ENCODE measurements around the gene TTLL6.
"Not testable (repeated sequence)": the region's sequence is repeated elsewhere in the genome, so short reads cannot be mapped to it uniquely, and the experiment has no call there.

TTLL6 gene

DNA sequence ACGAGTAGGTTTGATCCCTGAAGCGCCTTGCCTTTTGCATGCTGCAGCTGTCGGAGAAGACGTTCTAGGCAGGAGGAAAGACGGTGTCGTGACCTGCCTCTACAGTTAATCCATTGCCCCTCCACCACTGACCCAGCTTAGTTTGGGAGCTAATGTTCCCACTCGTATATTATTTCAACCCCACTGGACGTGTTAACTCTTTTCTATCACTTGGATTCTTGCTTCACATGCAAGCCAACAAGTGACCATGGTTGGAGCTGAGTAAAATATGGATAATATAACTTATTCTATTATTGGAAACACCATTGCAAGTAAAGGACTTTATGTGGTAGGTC lies 14.5 kb upstream of the TTLL6 start:
- H3K27me3 Mint-ChIP-seq: peaks cover 8% of the 10 kb centered on the region
- H3K36me3 Mint-ChIP-seq: peaks cover 31% of the 10 kb centered on the region
- H3K27ac Mint-ChIP-seq: peak overlapping the region; percentile 97
- CTCF ChIA-PET: interaction anchor here (0.6 to 0.8 kb wide), 3 partner anchors 9 to 1647 kb away, joined by 3 read pairs; no protein-coding TSS in a partner anchor
- DNase-seq: no peak
- peaks cover 59% of the 10 kb centered on the region for H3K4me1 Mint-ChIP-seq
- no peaks in the 10 kb centered on the region for H3K9me3 Mint-ChIP-seq
- peak overlapping the region; percentile 95 for H3K4me3 Mint-ChIP-seq

DNA sequence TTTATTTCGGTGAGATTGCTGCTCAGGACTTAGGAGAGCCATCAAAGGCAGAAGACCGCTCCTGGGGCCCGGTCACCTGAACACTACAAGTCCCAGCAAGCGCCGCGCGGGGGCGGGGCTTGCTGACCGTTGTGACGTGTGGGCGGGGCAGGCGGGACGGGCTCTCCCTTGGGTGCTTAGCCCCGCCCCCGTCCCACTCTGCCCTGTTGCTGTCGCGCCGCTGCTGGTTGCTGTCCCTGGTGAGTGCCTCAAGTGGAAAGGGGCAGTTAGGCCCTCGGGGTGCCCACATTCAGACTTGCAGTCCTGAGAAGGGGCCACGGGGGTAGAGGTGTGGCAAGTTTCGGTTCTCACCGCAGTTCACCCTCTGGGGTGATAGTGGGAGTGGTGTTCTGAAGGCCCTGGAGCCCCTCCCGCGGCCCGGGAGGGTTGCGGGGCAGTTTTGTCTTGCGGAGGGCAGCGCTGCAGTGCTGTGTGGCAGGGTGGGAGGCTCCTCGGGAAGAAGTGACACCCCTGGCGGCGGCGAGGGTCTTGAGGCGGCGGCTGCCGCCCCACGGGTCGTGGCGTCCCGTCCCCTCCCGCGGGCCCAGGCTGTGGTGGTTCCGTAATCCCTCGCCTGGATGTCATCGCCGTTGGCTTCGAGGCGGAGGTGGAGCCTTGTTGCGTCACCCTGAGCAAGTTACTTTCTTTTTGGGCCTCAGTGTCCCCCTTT lies 14.0 kb upstream of the TTLL6 start, which contains the start of gene CALCOCO2:
CALCOCO2 (plus strand) TSS at position 196 of the 709 bp plus-strand sequence. CDS start 10,673 bp downstream, outside the sequence.
- Mint-ChIP-seq H3K27ac (peak within 1 kb of the TSS; percentile 97), H3K9me3 (no peaks in the 10 kb centered on the region), H3K4me3 (peak within 1 kb of the TSS; percentile 95), H3K36me3 (peaks cover 26% of the 10 kb centered on the region), H3K4me1 (peaks cover 54% of the 10 kb centered on the region), H3K27me3 (peaks cover 8% of the 10 kb centered on the region)
- CTCF ChIA-PET: interaction anchor here (0.6 to 1.1 kb wide), 3 partner anchors 10 to 1647 kb away, joined by 3 to 6 read pairs (median 3); no protein-coding TSS in a partner anchor
- DNase-seq: peak; percentile 91

DNA sequence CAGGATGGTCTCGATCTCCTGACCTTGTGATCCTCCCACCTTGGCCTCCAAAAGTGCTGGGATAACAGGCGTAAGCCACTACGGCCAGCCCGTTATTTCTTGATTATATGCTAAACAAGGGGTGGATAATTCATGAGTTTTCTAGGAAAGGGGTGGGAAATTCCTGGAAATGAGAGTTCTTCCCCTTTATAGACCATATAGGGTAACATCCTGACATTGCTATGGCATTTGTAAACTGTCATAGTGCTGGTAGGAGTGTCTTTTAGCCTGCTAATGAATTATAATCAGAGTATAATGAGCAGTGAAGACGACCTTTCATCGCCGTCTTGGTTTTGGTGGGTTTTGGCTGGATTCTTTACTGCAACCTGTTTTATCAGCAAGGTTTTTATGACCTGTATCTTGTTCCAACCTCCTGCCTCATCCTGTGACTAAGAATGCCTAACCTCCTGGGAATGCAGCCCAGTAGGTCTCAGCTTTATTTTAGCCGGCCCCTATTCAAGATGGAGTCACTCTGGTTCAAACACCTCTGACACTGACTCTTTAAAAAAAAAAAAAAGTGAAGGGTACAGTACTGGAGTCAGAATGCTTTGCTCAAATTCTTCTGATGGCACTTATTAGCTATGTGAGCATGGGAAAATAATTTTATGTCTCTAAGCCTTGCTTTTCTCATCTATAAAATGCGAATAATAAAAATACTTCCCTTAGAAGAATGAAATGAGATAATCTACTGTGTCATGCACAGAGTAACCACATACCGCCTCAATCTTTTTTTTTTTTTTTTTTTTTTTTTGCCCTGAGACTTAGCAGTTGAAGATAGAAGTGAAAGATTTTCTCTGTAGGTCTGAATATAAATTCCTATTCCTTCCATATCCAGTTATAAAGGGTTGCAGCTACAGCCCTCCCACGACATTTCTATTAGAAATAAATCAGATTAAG lies 8.7 kb upstream of the TTLL6 start:
- CTCF ChIA-PET: interaction anchor here (1.5 kb wide), 1 partner anchor 53 kb away, joined by 7 read pairs; no protein-coding TSS in a partner anchor
- Mint-ChIP-seq H3K9me3 (no peaks in the 10 kb centered on the region), H3K4me3 (no peak overlapping the region)

DNA sequence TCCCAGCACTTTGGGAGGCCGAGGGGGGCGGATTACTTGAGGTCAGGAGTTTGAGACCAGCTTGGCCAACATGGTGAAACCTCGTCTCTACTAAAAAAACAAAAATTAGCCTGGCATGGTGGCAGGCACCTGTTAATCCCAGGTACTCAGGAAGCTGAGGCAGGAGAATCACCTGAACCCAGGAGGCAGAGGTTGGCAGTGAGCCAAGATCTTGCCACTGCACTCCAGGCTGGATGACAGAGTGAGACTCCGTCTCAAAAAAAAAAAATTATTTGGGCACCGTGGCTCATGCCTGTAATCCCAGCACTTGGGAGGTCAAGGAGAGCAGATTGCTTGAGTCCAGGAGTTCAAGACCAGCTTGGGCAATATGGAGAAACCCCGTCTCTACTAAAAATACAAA lies 3.9 kb upstream of the TTLL6 start:
- DNase-seq, H3K36me3 Mint-ChIP-seq, H3K27ac Mint-ChIP-seq, H3K4me3 Mint-ChIP-seq, H3K9me3 Mint-ChIP-seq: not testable (repeated sequence)
- CTCF ChIA-PET: interaction anchor here (0.6 kb wide), 2 partner anchors 62 to 95 kb away, joined by 3 read pairs; no protein-coding TSS in a partner anchor
- peaks cover 81% of the 10 kb centered on the region for H3K27me3 Mint-ChIP-seq
- H3K4me1 Mint-ChIP-seq: peaks cover 14% of the 10 kb centered on the region

More for the DNA sequence above, 8.7 kb upstream of the TTLL6 start:
- Mint-ChIP-seq H3K27ac (no peak overlapping the region), H3K36me3 (no peaks in the 10 kb centered on the region), H3K27me3 (peaks cover 44% of the 10 kb centered on the region), H3K4me1 (peaks cover 6% of the 10 kb centered on the region)
- no peak for DNase-seq

DNA sequence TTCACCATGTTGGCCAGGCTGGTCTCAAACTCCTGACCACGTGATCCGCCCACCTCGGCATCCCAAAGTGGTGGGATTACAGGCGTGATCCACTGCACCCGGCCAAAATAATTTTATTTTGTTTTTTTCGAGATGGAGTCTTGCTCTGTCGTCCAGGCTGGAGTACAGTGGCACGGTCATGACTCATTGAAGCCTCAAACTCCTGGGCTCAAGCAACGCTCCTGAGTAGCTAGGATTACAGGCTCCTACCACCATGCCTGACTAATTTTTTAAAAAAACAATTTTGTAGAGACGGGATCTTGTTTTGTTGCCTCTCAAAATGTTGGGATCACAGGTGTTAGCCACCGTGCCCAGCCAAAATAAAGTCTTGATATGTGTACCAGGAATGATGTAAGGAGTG lies 2.4 kb upstream of the TTLL6 start:
- peaks cover 91% of the 10 kb centered on the region for H3K27me3 Mint-ChIP-seq
- no peak overlapping the region for H3K27ac Mint-ChIP-seq
- DNase-seq: no peak
- CTCF ChIA-PET: interaction anchor here (17.8 kb wide), 1 partner anchor 62 kb away, joined by 505 read pairs; no protein-coding TSS in a partner anchor
- H3K36me3 Mint-ChIP-seq: no peaks in the 10 kb centered on the region
- H3K9me3 Mint-ChIP-seq: no peaks in the 10 kb centered on the region
- no peak overlapping the region for H3K4me3 Mint-ChIP-seq
- peaks cover 16% of the 10 kb centered on the region for H3K4me1 Mint-ChIP-seq

DNA sequence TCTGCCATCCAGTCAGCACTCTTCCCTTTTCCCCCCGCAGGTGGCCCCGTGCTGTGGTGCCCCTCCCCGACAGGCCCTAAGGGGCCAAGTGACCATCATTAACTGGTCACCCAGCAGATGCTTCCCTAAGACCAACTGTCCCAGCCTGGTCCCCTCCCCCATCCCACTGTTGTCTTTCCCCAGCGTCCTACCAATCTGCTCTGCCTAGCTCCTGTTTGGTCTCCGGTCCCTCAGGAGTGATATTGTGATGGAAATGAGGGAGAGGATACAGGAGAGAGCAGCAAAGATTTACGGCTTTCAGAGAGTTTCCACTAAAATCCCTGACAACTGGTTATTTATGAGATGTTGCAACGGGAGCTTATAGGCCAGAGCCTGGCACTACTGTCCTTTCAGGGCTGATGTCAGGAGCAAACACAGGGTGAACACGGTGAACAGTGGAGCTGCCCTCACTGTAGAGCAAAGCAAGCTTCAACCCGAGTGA lies 1.4 kb upstream of the TTLL6 start:
- Mint-ChIP-seq H3K36me3 (no peaks in the 10 kb centered on the region), H3K27me3 (peaks cover 93% of the 10 kb centered on the region), H3K4me3 (no peak overlapping the region), H3K27ac (no peak overlapping the region), H3K4me1 (peaks cover 16% of the 10 kb centered on the region), H3K9me3 (no peaks in the 10 kb centered on the region)
- CTCF ChIA-PET: interaction anchor here (1.3 to 17.8 kb wide), 2 partner anchors 9 to 63 kb away, joined by 3 to 505 read pairs; no protein-coding TSS in a partner anchor
- DNase-seq: no peak

DNA sequence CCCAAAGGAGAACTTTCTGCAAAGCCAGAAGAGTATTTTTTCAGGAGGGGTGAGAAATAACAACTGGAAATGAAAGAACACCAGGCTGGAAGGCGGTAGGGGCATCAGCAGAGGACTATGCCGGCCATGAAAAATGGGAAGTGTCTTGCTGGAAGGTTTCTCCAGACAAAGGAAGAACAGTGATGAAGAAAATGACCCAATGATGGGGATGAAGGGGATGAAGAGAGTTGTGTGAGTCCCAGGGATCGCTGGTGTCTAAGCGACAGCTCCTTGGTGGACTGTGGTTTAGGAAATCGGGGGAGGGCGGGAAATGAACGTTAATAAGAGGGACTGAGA lies 623 bp downstream of the TTLL6 start:
- Mint-ChIP-seq H3K4me3 (peak overlapping the region; percentile 7), H3K9me3 (no peaks in the 10 kb centered on the region), H3K27ac (peak overlapping the region; percentile 6), H3K27me3 (peaks cover 86% of the 10 kb centered on the region), H3K4me1 (peaks cover 16% of the 10 kb centered on the region), H3K36me3 (no peaks in the 10 kb centered on the region)
- DNase-seq: no peak
- CTCF ChIA-PET: interaction anchor here (0.6 to 17.8 kb wide), 9 partner anchors 11 to 215 kb away, joined by 3 to 505 read pairs (median 4); no protein-coding TSS in a partner anchor

DNA sequence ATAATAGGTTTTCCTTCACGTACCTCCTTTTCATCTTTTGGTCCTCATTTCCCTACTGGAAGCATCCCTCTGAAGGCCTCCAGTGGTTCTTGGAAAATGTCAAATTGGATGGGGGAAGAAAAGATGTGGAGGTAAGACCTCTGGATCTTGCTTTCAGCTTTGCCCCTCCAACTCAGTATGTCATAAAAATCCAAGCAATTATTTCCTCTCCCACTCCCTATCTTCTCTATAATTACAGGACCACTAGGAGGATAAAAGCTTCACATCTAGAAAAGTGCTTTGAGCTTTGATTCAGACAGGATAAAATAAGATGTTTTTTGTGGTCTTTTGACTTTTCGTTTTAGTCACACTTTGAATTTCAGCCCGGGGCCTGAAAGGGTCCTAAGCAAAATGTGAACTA lies 1.7 kb downstream of the TTLL6 start:
- Mint-ChIP-seq H3K27me3 (peaks cover 84% of the 10 kb centered on the region), H3K27ac (no peak overlapping the region), H3K36me3 (no peaks in the 10 kb centered on the region), H3K9me3 (no peaks in the 10 kb centered on the region), H3K4me3 (no peak overlapping the region), H3K4me1 (peaks cover 16% of the 10 kb centered on the region)
- CTCF ChIA-PET: interaction anchor here (0.8 to 17.8 kb wide), 9 partner anchors 10 to 216 kb away, joined by 3 to 505 read pairs (median 4); no protein-coding TSS in a partner anchor
- DNase-seq: no peak

DNA sequence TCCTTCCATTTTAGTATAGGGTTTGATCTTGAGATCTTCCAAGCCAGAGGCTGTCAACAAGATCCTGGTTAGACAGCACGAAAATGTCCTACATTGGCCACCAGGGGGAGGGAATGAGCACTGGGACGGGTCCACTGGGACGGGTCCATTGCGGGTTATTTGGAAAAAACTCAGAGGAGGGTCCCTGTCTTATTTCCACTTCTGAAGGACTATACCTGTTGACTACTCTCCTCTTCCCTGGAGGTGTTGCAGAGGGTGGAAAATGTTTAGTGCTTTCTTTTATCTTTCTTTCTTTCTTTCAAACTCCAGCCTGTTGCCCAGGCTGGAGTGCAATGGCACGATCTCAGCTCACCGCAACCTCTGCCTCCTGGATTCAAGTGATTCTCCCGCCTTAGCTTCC lies 2.5 kb downstream of the TTLL6 start:
- peaks cover 16% of the 10 kb centered on the region for H3K4me1 Mint-ChIP-seq
- peak; percentile 73 for DNase-seq
- peaks cover 84% of the 10 kb centered on the region for H3K27me3 Mint-ChIP-seq
- CTCF ChIA-PET: interaction anchor here (0.7 to 17.8 kb wide), 7 partner anchors 22 to 136 kb away, joined by 3 to 505 read pairs (median 7); no protein-coding TSS in a partner anchor
- no peak overlapping the region for H3K4me3 Mint-ChIP-seq
- no peaks in the 10 kb centered on the region for H3K9me3 Mint-ChIP-seq
- no peak overlapping the region for H3K27ac Mint-ChIP-seq
- H3K36me3 Mint-ChIP-seq: no peaks in the 10 kb centered on the region

DNA sequence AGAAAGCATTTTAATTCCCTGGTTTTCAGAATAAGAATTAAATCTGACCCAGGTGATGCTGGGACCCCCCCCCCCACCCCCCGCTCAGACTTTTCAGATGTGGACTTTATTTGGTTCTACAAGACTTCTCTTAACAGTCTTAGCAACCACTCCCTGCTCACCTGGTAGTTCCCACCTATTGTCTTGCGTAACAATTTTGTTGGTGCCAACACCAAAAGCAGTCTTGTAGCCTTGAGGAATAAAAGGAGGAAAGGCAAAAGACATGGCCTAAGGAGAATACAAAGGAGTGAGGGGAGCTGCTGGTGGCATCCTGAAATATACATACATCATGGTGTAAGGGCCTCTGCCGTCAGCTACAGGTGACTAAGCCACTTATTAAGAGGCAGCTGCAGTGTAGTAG lies 5.0 kb downstream of the TTLL6 start:
- no peaks in the 10 kb centered on the region for H3K9me3 Mint-ChIP-seq
- no peak for DNase-seq
- peaks cover 68% of the 10 kb centered on the region for H3K27me3 Mint-ChIP-seq
- CTCF ChIA-PET: interaction anchor here (0.6 to 17.8 kb wide), 12 partner anchors 29 to 220 kb away, joined by 3 to 505 read pairs (median 4); no protein-coding TSS in a partner anchor
- H3K4me3 Mint-ChIP-seq: no peak overlapping the region
- no peaks in the 10 kb centered on the region for H3K36me3 Mint-ChIP-seq
- peaks cover 9% of the 10 kb centered on the region for H3K4me1 Mint-ChIP-seq
- no peak overlapping the region for H3K27ac Mint-ChIP-seq

DNA sequence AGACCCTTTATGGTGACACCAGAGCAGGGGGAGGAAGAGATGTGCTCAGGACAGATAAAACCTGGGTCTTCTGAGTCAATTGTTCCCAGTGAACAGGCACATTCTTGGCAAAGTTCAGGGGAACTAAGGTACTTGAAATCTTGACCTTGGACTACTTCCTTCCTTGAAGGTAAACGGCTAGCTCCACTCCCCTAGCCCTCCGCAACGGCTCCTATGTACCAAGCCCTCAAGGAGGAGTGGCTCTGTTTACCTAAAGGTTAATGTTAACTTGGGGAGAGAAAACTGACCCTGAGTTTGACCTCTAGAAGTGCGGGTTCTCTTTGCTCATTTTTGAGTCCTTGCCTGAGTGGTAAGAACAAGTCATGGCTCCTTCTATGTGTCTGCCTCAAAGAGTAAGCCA lies 7.8 kb downstream of the TTLL6 start:
- no peaks in the 10 kb centered on the region for H3K4me1 Mint-ChIP-seq
- no peak overlapping the region for H3K4me3 Mint-ChIP-seq
- H3K27me3 Mint-ChIP-seq: peaks cover 61% of the 10 kb centered on the region
- CTCF ChIA-PET: interaction anchor here (0.6 to 17.8 kb wide), 2 partner anchors 9 to 72 kb away, joined by 3 to 505 read pairs; no protein-coding TSS in a partner anchor
- no peak for DNase-seq
- H3K36me3 Mint-ChIP-seq: no peaks in the 10 kb centered on the region
- no peaks in the 10 kb centered on the region for H3K9me3 Mint-ChIP-seq
- H3K27ac Mint-ChIP-seq: no peak overlapping the region

DNA sequence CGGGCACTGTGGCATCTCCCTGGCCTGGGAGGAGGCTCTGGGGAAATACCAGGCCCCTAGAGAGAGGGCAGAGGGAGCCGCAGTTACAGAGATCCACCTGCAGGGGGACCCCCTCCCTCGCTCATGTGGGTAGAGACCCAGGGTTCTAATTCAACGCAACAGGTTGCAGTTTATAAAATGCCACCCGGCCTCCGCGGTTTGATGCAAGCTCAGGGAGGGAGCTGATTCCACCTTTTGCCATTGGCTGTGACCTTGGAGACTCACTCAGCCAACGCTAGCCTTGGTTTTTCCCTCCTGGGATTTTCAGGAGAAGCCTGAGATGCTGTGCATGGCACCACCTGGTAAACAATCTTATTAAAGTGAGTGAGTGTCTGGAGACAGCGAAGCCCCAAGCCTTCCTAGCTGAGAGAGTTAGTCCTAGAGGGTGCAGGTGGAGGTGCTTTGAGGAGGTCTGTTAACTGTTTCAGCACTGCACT lies 12.1 kb downstream of the TTLL6 start:
- CTCF ChIA-PET: interaction anchor here (0.7 to 17.8 kb wide), 11 partner anchors 9 to 229 kb away, joined by 3 to 505 read pairs (median 5); no protein-coding TSS in a partner anchor
- no peak overlapping the region for H3K4me3 Mint-ChIP-seq
- no peak overlapping the region for H3K27ac Mint-ChIP-seq
- no peaks in the 10 kb centered on the region for H3K9me3 Mint-ChIP-seq
- DNase-seq: peak; percentile 80
- no peaks in the 10 kb centered on the region for H3K36me3 Mint-ChIP-seq
- peaks cover 62% of the 10 kb centered on the region for H3K27me3 Mint-ChIP-seq
- H3K4me1 Mint-ChIP-seq: no peaks in the 10 kb centered on the region

DNA sequence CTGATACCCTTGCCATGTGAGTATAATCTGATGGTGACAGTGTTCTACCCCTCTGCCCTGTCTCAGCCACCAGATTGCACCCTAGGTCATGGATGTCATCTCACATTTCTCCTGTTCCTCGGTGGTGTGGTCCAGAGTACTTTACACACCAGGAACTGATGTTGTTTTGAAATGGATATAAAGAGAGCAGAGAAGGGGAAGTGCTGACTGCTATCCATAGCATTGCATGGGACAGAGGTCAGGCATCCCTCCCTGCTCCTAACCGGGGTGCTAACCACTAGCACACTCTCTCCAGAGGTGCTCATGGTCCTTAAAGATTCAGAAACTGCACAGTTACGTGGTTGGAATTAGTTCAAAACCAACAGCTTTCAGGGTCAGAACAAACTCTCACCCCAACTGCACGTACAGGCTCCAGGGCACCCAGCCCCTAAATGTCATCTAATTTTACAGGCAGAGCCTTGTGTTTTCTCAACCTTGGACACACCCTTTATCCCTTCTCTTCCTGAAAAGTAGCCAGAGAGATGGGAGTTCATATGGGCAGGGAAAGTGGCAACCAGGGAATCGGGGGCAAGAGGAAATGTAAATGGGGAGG lies 16.3 kb downstream of the TTLL6 start:
- no peak overlapping the region for H3K4me3 Mint-ChIP-seq
- CTCF ChIA-PET: interaction anchor here (0.8 to 2.2 kb wide), 4 partner anchors 10 to 122 kb away, joined by 5 to 10 read pairs (median 6); no protein-coding TSS in a partner anchor
- no peaks in the 10 kb centered on the region for H3K4me1 Mint-ChIP-seq
- no peaks in the 10 kb centered on the region for H3K36me3 Mint-ChIP-seq
- H3K27me3 Mint-ChIP-seq: peaks cover 76% of the 10 kb centered on the region
- no peak for DNase-seq
- no peaks in the 10 kb centered on the region for H3K9me3 Mint-ChIP-seq
- no peak overlapping the region for H3K27ac Mint-ChIP-seq
